H1 (cell line): Measurements from ENCODE around the gene CAMTA1. TPM values are rescaled to one million over a fixed set of nuclear protein-coding genes. Genes with fewer than 3 reads are reported as not detected.

ENCODE experiments used
- CTCF ChIA-PET: fragments of 300-600 bp; sonication (Branson Sonifier 250); formaldehyde crosslinking; loops from one replicate; lab custom pipeline; 2021; ENCODE audit not compliant: partially characterized antibody; lab: Charles Lee
- POLR2A ChIA-PET: fragments of 300-600 bp; sonication (Branson Sonifier 250); formaldehyde crosslinking; loops from one replicate; lab custom pipeline; 2021; ENCODE audit warnings: inconsistent platforms; ENCODE audit not compliant: partially characterized antibody; lab: Charles Lee
- DNase-seq, 2 experiments: peaks; one replicate each; pipeline versions ENCODE4 v3.0.0 to v3.0.0-alpha.2; 2010 to 2022; ENCODE audit warnings: low spot score in 2 of 2, low read depth in 1 of 2, mixed read lengths in 1 of 2
- FAIRE-seq: peaks from 2 replicates; lab custom pipeline; 2011; peaks lifted over from hg19 to GRCh38; lab: Jason Lieb, UNC
- H2AFZ ChIP-seq: 2 replicates; pipeline ENCODE4 v1.8.1; 2012; ENCODE audit warnings: low read length, inconsistent platforms
- H2AK5ac ChIP-seq: 2 replicates; pipeline ENCODE4 v1.6.1; 2013; ENCODE audit warnings: low read depth, low read length
- H2BK120ac ChIP-seq: replicated peaks from 2 replicates; pipeline ENCODE3; 2013; ENCODE audit warnings: low read depth, low read length, inconsistent platforms
- H2BK12ac ChIP-seq: 2 replicates; pipeline ENCODE4 v1.6.1; 2013; ENCODE audit warnings: low read depth, low read length
- H2BK15ac ChIP-seq: 2 replicates; pipeline ENCODE4 v1.6.1; 2013; ENCODE audit warnings: low read length
- H2BK20ac ChIP-seq: 2 replicates; pipeline ENCODE4 v1.6.1; 2013; ENCODE audit warnings: low read length
- H2BK5ac ChIP-seq: 2 replicates; pipeline ENCODE4 v1.6.1; 2013; ENCODE audit warnings: low read depth, low read length
- H3K14ac ChIP-seq: 2 replicates; pipeline ENCODE4 v1.6.1; 2013; ENCODE audit warnings: inconsistent platforms; ENCODE audit not compliant: insufficient read length
- H3K18ac ChIP-seq: 2 replicates; pipeline ENCODE4 v1.6.1; 2013; ENCODE audit warnings: low read length; ENCODE audit errors: extremely low read depth
- H3K23ac ChIP-seq: 2 replicates; pipeline ENCODE4 v1.6.1; 2013; ENCODE audit warnings: inconsistent platforms; ENCODE audit not compliant: insufficient read length
- H3K23me2 ChIP-seq: 2 replicates; pipeline ENCODE4 v1.6.1; 2013; ENCODE audit warnings: low read depth, low read length
- H3K27ac ChIP-seq: 2 replicates; pipeline ENCODE4 v1.6.1; 2011; ENCODE audit warnings: low read depth, low read length, inconsistent platforms
- H3K27me3 ChIP-seq, 4 experiments: replicated peaks in 1 of 4; 1 replicate in 1 of 4; 2 replicates in 3 of 4; pipeline versions ENCODE4 v1.6.1 to v1.8.1; 2011 to 2013; ENCODE audit warnings: low read length in 3 of 4, mild to moderate bottlenecking in 3 of 4, inconsistent platforms in 2 of 4, mixed read lengths in 2 of 4, moderate library complexity in 1 of 4; ENCODE audit not compliant: control insufficient read depth in 3 of 4, insufficient read depth in 3 of 4; ENCODE audit errors: extremely low read depth in 1 of 4
- H3K36me3 ChIP-seq, 4 experiments: 2 replicates each; pipeline versions ENCODE4 v1.6.1 to v1.8.1; 2011 to 2013; ENCODE audit warnings: mild to moderate bottlenecking in 4 of 4, low read length in 3 of 4, moderate library complexity in 2 of 4, control low read depth in 1 of 4, inconsistent platforms in 1 of 4; ENCODE audit not compliant: insufficient read depth in 4 of 4, control insufficient read depth in 2 of 4
- H3K4ac ChIP-seq: replicated peaks from 2 replicates; pipeline ENCODE3; 2013; ENCODE audit warnings: low read length, low read depth, mixed read lengths, inconsistent platforms; ENCODE audit not compliant: insufficient read length
- H3K4me1 ChIP-seq, 4 experiments: replicated peaks in 1 of 4; 1 replicate in 1 of 4; 2 replicates in 3 of 4; pipeline versions ENCODE4 v1.6.1 to v1.8.1; 2011 to 2013; ENCODE audit warnings: low read length in 3 of 4, inconsistent platforms in 2 of 4, mixed read lengths in 1 of 4; ENCODE audit not compliant: insufficient read depth in 4 of 4, control insufficient read depth in 3 of 4
- H3K4me2 ChIP-seq, 2 experiments: 2 replicates each; pipeline versions ENCODE4 v1.6.1 to v1.8.1; 2011 to 2013; ENCODE audit warnings: low read depth in 2 of 2, low read length in 2 of 2, control low read depth in 1 of 2, inconsistent platforms in 1 of 2, mild to moderate bottlenecking in 1 of 2; ENCODE audit not compliant: insufficient read depth in 1 of 2
- H3K4me3 ChIP-seq, 4 experiments: fragments of 200-600, 300-600 bp in 1 of 4; sonication (generic), shearing (Covaris generic), sonication (Bioruptor Twin) in 1 of 4; 2 replicates each; pipeline versions ENCODE4 v1.5.1 to v1.8.1; 2011 to 2016; ENCODE audit warnings: low read length in 4 of 4, low read depth in 3 of 4, control low read depth in 2 of 4, inconsistent platforms in 2 of 4, mild to moderate bottlenecking in 2 of 4, mixed read lengths in 1 of 4, moderate library complexity in 1 of 4; ENCODE audit not compliant: insufficient read depth in 2 of 4; ENCODE audit errors: extremely low read depth in 1 of 4
- H3K56ac ChIP-seq: replicated peaks from 2 replicates; pipeline ENCODE3; 2013; ENCODE audit warnings: low read depth, mild to moderate bottlenecking, mixed read lengths, low read length, inconsistent platforms; ENCODE audit not compliant: insufficient read length
- H3K79me1 ChIP-seq: 2 replicates; pipeline ENCODE4 v1.6.1; 2013; ENCODE audit warnings: low read depth, low read length, control low read depth
- H3K79me2 ChIP-seq, 2 experiments: 2 replicates each; pipeline versions ENCODE4 v1.6.1 to v1.8.1; 2012 to 2013; ENCODE audit warnings: low read length in 2 of 2, mild to moderate bottlenecking in 2 of 2, inconsistent platforms in 1 of 2; ENCODE audit not compliant: insufficient read depth in 2 of 2, control insufficient read depth in 1 of 2
- H3K9ac ChIP-seq, 4 experiments: replicated peaks in 1 of 4; 1 replicate in 1 of 4; 2 replicates in 3 of 4; pipeline versions ENCODE4 v1.6.1 to v1.8.1; 2011 to 2013; ENCODE audit warnings: low read depth in 3 of 4, low read length in 3 of 4, control low read depth in 2 of 4, mild to moderate bottlenecking in 2 of 4, moderate library complexity in 2 of 4, inconsistent platforms in 1 of 4; ENCODE audit errors: extremely low read depth in 1 of 4
- H3K9me3 ChIP-seq, 2 experiments: 2 replicates each; pipeline versions ENCODE4 v1.6.1 to v1.8.1; 2012 to 2013; ENCODE audit warnings: mild to moderate bottlenecking in 2 of 2, moderate library complexity in 2 of 2, control low read depth in 1 of 2, inconsistent platforms in 1 of 2, low read depth in 1 of 2, low read length in 1 of 2, mixed read lengths in 1 of 2; ENCODE audit not compliant: insufficient read depth in 2 of 2
- H4K20me1 ChIP-seq, 2 experiments: replicated peaks in 1 of 2; 2 replicates each; pipeline versions ENCODE3 to v1.8.1; 2011 to 2013; ENCODE audit warnings: inconsistent platforms in 2 of 2, low read length in 2 of 2, mild to moderate bottlenecking in 1 of 2; ENCODE audit not compliant: insufficient read depth in 2 of 2, control insufficient read depth in 1 of 2
- H4K5ac ChIP-seq: 2 replicates; pipeline ENCODE4 v1.6.1; 2013; ENCODE audit warnings: low read length, low read depth, mixed read lengths, inconsistent platforms; ENCODE audit not compliant: insufficient read length
- H4K8ac ChIP-seq: 2 replicates; pipeline ENCODE4 v1.8.0; 2013; ENCODE audit warnings: mild to moderate bottlenecking, moderate library complexity, low read length, inconsistent platforms; ENCODE audit not compliant: insufficient read depth; ENCODE audit errors: extremely low read depth
- H4K91ac ChIP-seq: replicated peaks from 2 replicates; pipeline ENCODE3; 2013; ENCODE audit warnings: low read length, mixed read lengths, inconsistent platforms; ENCODE audit not compliant: insufficient read length
- NRF1 ChIP-seq: IDR thresholded peaks from 2 replicates; pipeline ENCODE4 v1.6.1; 2011; ENCODE audit warnings: mild to moderate bottlenecking, low read depth, low read length, improper control_type of control experiment
- RFX5 ChIP-seq: IDR thresholded peaks from 2 replicates; pipeline ENCODE4 v1.6.1; 2011; ENCODE audit warnings: low read depth, low read length, improper control_type of control experiment, borderline replicate concordance
- polyA plus RNA-seq, 7 experiments: library from polyadenylated mRNA; depleted of rRNA in 3 of 7; stranded (reverse) in 5 of 7; unstranded in 2 of 7; fragments of >200 nt in 5 of 7; fragments of 200-250 nt in 2 of 7; gene quantifications; 1 replicate in 5 of 7; 2 replicates in 1 of 7; 4 replicates in 1 of 7; pipeline versions ENCODE4 v1.2.1 to v1.2.3, GENCODE V29; 2011 to 2013; ENCODE audit warnings: missing spikeins in 2 of 7, mixed read lengths in 2 of 7
- total RNA-seq: library from RNA; stranded (reverse); fragmentation: NEBNext Ultra II Directional; extraction: Animal tissue kit (Norgen Biotek cat#: 25700); gene quantifications from 2 replicates; pipeline ENCODE4 v1.2.1, GENCODE V29; 2021

The CAMTA1 gene
- total and polyA plus RNA-seq, 2 of the 8 experiments (the other 6 are each of a cell fraction or from before 2014, with no cell fraction given) = 65.0 to 119 TPM

GRCh38 chr1:6870571-6870970 is 85.3 kb downstream of the CAMTA1 start:
- Histone ChIP-seq H3K23me2 (peaks cover 2% of the 10 kb centered on the region; the same call in 1 of the 2 replicates), H4K8ac (no peak overlapping the region), H3K36me3 (peaks cover 0 to 4% (median 1%) of the 10 kb centered on the region in 4 experiments; a peak in 2 of 8 replicates), H3K9me3 (no peaks in the 10 kb centered on the region), H3K4me2 (no peak overlapping the region), H2BK15ac (no peak overlapping the region), H3K27ac (no peak overlapping the region), H3K56ac (no peak overlapping the region), H2AK5ac (no peak overlapping the region), H3K4ac (no peak overlapping the region), H3K18ac (no peak overlapping the region), H4K91ac (no peak overlapping the region), H3K9ac (no peak overlapping the region), H2BK20ac (no peak overlapping the region), H3K79me2 (peaks cover 0 to 46% of the 10 kb centered on the region in 2 experiments; a peak in 3 of 4 replicates), H3K23ac (no peak overlapping the region), H2BK12ac (no peak overlapping the region), H3K4me3 (no peak overlapping the region), H3K14ac (no peak overlapping the region), H2AFZ (no peak overlapping the region), H4K20me1 (peaks cover 4% of the 10 kb centered on the region in 2 experiments), H2BK5ac (no peak overlapping the region), H3K4me1 (peaks cover 2 to 17% (median 14%) of the 10 kb centered on the region in 4 experiments; a peak in 6 of 7 replicates), H3K79me1 (no peaks in the 10 kb centered on the region; the same call in 1 of the 2 replicates), H3K27me3 (no peaks in the 10 kb centered on the region), H2BK120ac (no peak overlapping the region), H4K5ac (no peak overlapping the region)
- DNase-seq = no peak
- POLR2A ChIA-PET = interaction anchor here (0.9 to 1.2 kb wide), 3 partner anchors 9 to 13 kb away, joined by 4 to 9 read pairs (median 5); no protein-coding TSS in a partner anchor
- CTCF ChIA-PET = interaction anchor here (3.8 kb wide), 1 partner anchor 20 kb away, joined by 24 read pairs; no protein-coding TSS in a partner anchor
- FAIRE-seq = no peak
- TF ChIP-seq RFX5 (no peak), NRF1 (no peak)
